ENCODE results near the gene SUMO2. TPM values are rescaled to one million over a fixed set of nuclear protein-coding genes. Genes with fewer than 3 reads are reported as not detected.

The SUMO2 gene
- total and polyA plus RNA-seq, 2 of the 13 experiments (the other 11 are each of a cell fraction or from before 2014, with no cell fraction given): 337 to 553 TPM

DNA sequence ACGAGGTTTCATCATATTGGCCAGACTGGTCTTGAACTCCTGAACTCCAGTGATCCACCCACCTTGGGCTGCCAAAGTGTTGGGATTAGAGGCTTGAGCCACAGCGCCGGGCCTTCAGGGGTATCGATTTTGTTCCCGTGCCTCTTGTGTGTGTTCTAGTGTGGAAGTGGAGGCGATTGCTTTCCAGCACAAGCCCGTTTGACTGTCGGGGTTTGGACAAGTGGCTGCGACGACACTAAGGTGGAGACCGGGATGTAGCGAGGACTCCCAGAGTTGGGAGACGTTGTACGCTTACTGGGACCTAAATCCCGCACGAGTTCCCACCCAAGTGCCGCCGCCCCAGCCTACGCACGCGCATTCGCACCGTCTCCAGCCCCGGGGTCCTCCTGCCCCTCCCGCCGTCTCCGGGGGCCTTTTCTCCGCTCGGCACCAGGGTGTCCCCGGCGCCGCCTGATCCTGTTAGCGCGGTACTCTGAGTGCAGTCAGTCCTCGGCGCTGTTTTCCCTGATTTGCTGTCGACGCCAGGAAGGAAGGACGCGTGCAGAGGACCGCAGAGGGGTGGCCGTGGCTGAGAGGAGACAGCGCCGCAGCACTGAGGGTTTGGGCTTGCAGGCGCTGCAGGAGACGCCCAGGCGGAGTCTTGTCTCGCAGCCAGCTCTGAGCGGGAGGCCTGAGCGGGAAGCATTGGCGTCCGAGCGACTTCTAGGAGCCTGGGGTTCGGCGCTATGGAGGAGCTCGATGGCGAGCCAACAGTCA lies 22.5 kb upstream of the SUMO2 start, which contains the start of gene NUP85 (continued):
- TF ChIP-seq MAFK (conservative IDR thresholded peaks at IDR 0.05 in 1 of 2, IDR thresholded peaks at IDR 0.05 in 1 of 2; ENCODE audit: low read length in 2 of 2): no peak
- no peak for TF ChIP-seq KDM1A (CRISPR knock-in tag; IDR thresholded peaks at IDR 0.05)
- peak; percentile 34; the same call in 1 of the 2 replicates for TF ChIP-seq ARNTL (CRISPR knock-in tag; IDR thresholded peaks at IDR 0.05)
- TF ChIP-seq, protein P1, sequence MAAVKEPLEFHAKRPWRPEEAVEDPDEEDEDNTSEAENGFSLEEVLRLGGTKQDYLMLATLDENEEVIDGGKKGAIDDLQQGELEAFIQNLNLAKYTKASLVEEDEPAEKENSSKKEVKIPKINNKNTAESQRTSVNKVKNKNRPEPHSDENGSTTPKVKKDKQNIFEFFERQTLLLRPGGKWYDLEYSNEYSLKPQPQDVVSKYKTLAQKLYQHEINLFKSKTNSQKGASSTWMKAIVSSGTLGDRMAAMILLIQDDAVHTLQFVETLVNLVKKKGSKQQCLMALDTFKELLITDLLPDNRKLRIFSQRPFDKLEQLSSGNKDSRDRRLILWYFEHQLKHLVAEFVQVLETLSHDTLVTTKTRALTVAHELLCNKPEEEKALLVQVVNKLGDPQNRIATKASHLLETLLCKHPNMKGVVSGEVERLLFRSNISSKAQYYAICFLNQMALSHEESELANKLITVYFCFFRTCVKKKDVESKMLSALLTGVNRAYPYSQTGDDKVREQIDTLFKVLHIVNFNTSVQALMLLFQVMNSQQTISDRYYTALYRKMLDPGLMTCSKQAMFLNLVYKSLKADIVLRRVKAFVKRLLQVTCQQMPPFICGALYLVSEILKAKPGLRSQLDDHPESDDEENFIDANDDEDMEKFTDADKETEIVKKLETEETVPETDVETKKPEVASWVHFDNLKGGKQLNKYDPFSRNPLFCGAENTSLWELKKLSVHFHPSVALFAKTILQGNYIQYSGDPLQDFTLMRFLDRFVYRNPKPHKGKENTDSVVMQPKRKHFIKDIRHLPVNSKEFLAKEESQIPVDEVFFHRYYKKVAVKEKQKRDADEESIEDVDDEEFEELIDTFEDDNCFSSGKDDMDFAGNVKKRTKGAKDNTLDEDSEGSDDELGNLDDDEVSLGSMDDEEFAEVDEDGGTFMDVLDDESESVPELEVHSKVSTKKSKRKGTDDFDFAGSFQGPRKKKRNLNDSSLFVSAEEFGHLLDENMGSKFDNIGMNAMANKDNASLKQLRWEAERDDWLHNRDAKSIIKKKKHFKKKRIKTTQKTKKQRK (IDR thresholded peaks at IDR 0.05; ENCODE audit: low read length): no peak
- TF ChIP-seq, protein P2, sequence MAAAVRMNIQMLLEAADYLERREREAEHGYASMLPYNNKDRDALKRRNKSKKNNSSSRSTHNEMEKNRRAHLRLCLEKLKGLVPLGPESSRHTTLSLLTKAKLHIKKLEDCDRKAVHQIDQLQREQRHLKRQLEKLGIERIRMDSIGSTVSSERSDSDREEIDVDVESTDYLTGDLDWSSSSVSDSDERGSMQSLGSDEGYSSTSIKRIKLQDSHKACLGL (CRISPR knock-in tag; IDR thresholded peaks at IDR 0.05): peak; percentile 89
- TF ChIP-seq SKI (IDR thresholded peaks at IDR 0.05; ENCODE audit: partially characterized antibody): peak; percentile 96
- no peak for TF ChIP-seq TRIM24 (CRISPR knock-in tag; IDR thresholded peaks at IDR 0.05)
- peak; percentile 77; the same call in 1 of the 2 replicates for TF ChIP-seq ZNF598 (CRISPR knock-in tag; IDR thresholded peaks at IDR 0.05; ENCODE audit: borderline replicate concordance)
- no peak for TF ChIP-seq IRX3 (CRISPR knock-in tag; IDR thresholded peaks at IDR 0.05; ENCODE audit: borderline replicate concordance, low read depth)
- no peak; the same call in 1 of the 2 replicates for TF ChIP-seq RFX5 (IDR thresholded peaks at IDR 0.05; ENCODE audit: low read depth, low read length)
- TF ChIP-seq, protein P3, sequence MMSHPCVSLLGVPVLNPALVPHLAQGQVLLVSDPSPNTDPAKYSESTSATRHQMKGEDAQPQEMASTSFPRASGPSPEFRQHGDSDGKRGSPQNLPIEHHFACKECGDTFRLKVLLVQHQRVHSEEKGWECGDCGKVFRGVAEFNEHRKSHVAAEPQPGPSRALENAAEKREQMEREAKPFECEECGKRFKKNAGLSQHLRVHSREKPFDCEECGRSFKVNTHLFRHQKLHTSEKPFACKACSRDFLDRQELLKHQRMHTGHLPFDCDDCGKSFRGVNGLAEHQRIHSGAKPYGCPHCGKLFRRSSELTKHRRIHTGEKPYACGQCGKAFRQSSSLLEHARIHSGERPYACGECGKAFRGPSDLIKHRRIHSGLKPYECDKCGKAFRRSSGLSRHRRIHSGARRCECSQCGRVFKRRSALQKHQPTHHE (CRISPR knock-in tag; IDR thresholded peaks at IDR 0.05; ENCODE audit: borderline replicate concordance): peak; percentile 96
- no peak; the same call in 1 of the 2 replicates for TF ChIP-seq TP53 (CRISPR knock-in tag; conservative IDR thresholded peaks at IDR 0.05)
- peak; percentile 73; the same call in 1 of the 2 replicates for TF ChIP-seq ZNF552 (CRISPR knock-in tag; IDR thresholded peaks at IDR 0.05; ENCODE audit: borderline replicate concordance)
- TF ChIP-seq GTF2F1 (IDR thresholded peaks at IDR 0.05; ENCODE audit: low read length): 0 out of 2 replicates have a peak, but pooled peaks have one; percentile 9
- peak; percentile 57; the same call in 1 of the 2 replicates for TF ChIP-seq TBX3 (IDR thresholded peaks at IDR 0.05; ENCODE audit: borderline replicate concordance)
- TF ChIP-seq MBD4 (IDR thresholded peaks at IDR 0.05; ENCODE audit: borderline replicate concordance, low read length): no peak
- TF ChIP-seq, protein P4, sequence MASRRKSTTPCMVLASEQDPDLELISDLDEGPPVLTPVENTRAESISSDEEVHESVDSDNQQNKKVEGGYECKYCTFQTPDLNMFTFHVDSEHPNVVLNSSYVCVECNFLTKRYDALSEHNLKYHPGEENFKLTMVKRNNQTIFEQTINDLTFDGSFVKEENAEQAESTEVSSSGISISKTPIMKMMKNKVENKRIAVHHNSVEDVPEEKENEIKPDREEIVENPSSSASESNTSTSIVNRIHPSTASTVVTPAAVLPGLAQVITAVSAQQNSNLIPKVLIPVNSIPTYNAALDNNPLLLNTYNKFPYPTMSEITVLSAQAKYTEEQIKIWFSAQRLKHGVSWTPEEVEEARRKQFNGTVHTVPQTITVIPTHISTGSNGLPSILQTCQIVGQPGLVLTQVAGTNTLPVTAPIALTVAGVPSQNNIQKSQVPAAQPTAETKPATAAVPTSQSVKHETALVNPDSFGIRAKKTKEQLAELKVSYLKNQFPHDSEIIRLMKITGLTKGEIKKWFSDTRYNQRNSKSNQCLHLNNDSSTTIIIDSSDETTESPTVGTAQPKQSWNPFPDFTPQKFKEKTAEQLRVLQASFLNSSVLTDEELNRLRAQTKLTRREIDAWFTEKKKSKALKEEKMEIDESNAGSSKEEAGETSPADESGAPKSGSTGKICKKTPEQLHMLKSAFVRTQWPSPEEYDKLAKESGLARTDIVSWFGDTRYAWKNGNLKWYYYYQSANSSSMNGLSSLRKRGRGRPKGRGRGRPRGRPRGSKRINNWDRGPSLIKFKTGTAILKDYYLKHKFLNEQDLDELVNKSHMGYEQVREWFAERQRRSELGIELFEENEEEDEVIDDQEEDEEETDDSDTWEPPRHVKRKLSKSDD (CRISPR knock-in tag; IDR thresholded peaks at IDR 0.05; ENCODE audit: low read depth): 0 out of 2 replicates have a peak, but pooled peaks have one; percentile 12
- TF ChIP-seq ZNF775 (CRISPR knock-in tag; IDR thresholded peaks at IDR 0.05; ENCODE audit: borderline replicate concordance): no peak
- TF ChIP-seq, protein P5, sequence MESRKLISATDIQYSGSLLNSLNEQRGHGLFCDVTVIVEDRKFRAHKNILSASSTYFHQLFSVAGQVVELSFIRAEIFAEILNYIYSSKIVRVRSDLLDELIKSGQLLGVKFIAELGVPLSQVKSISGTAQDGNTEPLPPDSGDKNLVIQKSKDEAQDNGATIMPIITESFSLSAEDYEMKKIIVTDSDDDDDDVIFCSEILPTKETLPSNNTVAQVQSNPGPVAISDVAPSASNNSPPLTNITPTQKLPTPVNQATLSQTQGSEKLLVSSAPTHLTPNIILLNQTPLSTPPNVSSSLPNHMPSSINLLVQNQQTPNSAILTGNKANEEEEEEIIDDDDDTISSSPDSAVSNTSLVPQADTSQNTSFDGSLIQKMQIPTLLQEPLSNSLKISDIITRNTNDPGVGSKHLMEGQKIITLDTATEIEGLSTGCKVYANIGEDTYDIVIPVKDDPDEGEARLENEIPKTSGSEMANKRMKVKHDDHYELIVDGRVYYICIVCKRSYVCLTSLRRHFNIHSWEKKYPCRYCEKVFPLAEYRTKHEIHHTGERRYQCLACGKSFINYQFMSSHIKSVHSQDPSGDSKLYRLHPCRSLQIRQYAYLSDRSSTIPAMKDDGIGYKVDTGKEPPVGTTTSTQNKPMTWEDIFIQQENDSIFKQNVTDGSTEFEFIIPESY (CRISPR knock-in tag; IDR thresholded peaks at IDR 0.05): no peak

Measured in HepG2 (cell line).